SK-MEL-5 (cell line): ENCODE results near the gene COPG2. TPM values are rescaled to one million over a fixed set of nuclear protein-coding genes. Genes with fewer than 3 reads are reported as not detected.

ENCODE experiments used
- DNase-seq: peaks from one replicate; pipeline ENCODE4 v3.0.0-alpha.2; 2016; ENCODE audit warnings: low read depth, low spot score
- in situ Hi-C: cut with HindIII; loops from 2 replicates; pipeline ENCODE4 v1.10.0; 2016; ENCODE audit warnings: low sequenced_read_pairs, high pct_unique_total_duplicates, low pct_unique_long_range_greater_than_20kb
- total RNA-seq: library from RNA; depleted of rRNA; stranded (reverse); fragments of >200 nt; shearing (Covaris generic); gene quantifications from 2 replicates; pipeline ENCODE4 v1.2.3, GENCODE V29; 2014

Gene COPG2
- total RNA-seq, 1 experiment from 2014 or later, result 43.6 TPM

- in situ Hi-C loops, result no loop called here
- DNase-seq, result no peak
These were observed 178.2 kb downstream of the COPG2 start for GRCh38 chr7:130490311-130490791.

- in situ Hi-C loops, result no loop called here
- no peak for DNase-seq
These were observed 179.2 kb downstream of the COPG2 start for GRCh38 chr7:130489140-130489983.

DNA sequence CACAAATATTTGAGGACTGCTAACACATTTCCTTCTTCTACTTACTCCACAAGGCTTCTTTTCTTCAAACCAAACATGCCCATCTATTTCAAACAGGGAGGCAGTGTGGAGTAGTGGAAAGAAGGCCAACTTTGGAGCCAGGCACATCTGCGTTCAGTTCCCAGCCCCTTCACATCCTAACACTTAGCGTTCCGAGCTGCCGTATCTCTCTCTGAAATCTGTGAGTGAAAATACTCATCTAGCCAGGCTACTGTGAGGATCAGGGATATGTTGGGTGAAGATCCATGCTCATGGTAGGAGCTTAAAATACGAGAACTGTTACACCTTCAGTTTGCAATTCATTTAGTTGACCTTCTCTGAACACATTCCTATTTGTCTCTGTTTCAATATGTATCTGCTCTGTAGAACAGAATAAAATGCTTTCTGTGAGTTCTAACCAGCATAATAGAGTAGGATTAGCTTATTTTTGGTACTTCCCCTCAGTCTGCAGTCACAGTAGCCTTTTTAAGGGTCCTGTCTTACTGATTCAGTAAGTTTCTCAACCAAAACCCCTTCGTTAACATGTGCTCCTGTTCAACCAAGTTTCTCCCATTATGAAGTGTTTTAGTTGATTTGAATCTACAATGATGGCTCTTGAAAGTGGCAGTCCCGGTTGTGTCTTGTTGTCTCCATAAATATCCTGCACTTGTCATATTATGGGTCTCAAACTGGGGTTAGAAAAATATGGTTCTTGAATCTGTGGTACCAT is 180.0 kb downstream of the COPG2 start:
- in situ Hi-C loops, result no loop called here
- DNase-seq, result no peak

- in situ Hi-C loops, result no loop called here
- DNase-seq, result no peak
These were observed 181.6 kb downstream of the COPG2 start for GRCh38 chr7:130486954-130487436.

DNA sequence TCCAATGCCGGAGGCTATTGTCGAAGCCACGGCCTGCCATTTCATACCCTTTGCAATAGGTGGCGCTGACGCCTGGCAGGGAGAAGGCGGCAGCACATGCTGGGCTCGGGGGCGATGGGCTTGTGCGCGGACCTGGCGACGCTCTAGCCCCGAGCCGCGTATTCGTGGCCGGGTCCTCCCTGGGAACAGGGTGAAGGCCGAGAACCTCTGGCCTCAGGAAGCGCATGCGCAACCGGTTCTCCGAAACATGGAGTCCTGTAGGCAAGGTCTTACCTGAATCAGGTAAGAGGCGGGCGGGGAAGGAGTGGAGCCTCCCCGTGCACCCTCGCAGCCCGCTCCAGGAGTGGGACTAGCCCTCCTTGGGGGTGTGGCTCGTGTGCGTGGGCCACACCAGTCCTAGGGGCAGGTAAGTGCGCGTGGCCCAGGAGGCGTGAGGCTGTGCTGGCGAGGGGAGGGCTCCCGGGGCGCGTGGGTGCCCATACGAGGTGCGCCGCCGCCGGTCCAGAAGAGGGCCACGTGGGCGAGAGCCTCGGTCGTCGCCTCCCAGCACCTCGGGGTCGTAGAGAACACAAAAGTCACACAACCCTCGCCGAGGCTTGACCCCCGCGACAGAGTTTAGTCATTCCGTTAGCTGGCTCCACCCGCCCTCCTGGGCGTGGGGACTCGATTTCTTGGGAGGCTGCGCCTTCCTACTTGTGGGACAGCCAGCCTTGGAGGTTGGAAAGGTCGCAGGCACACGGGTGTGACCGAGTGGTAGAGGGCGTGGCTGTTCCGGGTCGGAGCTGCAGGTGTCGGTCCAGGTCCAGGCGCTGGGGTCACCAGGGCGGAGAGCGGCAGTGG is 182.2 kb downstream of the COPG2 start:
- no peak for DNase-seq
- in situ Hi-C loops, result no loop called here

GRCh38 chr7:130485734-130486113 is 182.8 kb downstream of the COPG2 start:
- no peak for DNase-seq
- in situ Hi-C loops, result no loop called here

GRCh38 chr7:130483031-130483430 is 185.5 kb downstream of the COPG2 start:
- DNase-seq, result no peak
- in situ Hi-C loops, result no loop called here

GRCh38 chr7:130481898-130482297 is 186.7 kb downstream of the COPG2 start:
- peak; percentile 65 for DNase-seq
- in situ Hi-C loops, result no loop called here

DNA sequence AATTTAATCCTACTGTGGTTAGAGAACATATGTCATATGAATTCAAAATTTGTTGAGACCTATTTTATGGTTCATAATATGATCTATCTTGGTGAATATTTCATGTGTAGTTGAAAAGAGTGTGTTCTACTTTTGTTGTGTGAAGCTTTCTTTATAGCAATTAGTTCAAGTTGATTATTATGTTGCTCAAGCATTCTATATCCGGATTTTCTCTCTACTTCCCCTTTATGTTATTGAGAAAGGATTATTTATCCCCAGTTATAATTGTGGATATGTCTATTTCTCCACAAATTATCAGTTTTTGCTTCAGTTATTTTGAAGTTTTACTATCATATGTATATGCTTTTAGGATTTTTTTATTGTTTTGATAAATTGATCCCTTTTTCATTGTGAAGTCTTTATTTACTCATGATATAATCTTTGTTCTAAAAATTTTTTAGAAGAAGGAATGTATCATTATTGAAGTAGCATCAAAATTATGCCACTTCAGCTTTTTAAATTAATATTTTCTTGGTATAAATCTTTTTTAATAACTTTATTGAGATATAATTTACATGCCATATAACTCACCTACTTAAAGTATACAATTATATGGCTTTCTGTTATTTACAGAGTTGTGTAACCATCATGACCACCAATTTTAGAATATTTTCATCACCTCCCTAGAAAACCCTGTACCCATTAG is 188.7 kb downstream of the COPG2 start:
- in situ Hi-C loops, result no loop called here
- no peak for DNase-seq

DNA sequence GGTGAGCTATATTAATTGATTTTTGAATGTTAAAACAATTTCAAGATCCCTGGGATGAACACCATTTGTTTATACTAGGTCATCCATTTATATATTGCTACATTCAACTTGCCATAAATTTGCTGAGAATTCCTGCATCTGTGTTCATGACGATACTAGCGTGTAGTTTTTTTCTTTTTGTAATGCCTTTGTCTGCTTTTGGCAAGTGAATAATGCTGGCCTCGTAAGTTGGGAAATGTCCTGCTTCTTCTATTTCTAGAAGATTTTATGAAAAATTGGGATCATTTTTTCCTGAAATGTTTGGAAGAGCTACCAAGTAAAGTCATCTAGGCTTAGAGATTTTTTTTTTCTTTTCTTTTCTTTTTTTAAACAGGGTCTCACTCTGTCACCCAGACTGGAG is 189.6 kb downstream of the COPG2 start:
- in situ Hi-C loops, result no loop called here
- DNase-seq, result no peak

DNA sequence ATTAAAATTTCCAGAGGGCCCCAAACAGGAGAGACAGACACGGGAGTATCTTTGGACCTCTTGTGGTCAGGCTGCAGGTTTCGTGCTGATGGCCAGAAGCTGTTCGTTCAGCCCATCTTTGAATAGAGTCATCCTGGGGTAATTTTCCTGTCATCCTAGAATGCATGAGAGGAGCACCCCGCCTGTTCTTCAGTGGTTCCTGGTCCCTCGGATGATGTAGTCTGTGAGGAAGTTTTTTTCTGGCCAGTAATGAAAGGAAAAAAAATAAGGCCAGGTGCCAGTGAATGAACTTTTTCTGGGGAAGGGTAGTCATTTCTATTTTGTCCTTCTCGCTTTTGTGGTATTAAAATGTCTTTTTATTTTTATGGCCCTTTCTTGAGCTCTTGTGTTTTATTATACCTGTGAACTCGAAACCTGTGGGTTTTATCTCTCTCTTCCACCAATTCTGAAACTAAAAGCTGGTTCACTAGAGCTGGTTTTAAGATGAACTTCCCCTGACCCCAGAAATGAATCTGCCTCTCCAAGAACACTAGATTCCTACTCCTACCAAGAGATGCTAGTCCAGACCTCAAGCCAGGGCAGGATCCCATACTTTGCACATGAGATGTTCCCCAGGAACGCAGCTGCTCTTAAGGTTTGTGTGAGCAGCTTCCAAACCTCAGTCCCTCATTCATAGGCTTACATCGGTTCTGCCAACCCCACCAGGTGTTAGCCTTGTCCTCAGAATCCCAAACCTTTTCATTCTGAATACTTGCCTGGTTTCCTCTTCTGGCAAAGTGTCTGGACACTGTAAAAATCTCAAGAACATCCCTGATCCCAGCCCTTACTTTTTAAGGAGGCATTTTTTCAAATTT is 192.0 kb downstream of the COPG2 start:
- in situ Hi-C loops, result no loop called here
- DNase-seq, result no peak

GRCh38 chr7:130475776-130476175 is 192.8 kb downstream of the COPG2 start:
- in situ Hi-C loops, result no loop called here
- no peak for DNase-seq

- in situ Hi-C loops, result no loop called here
- no peak for DNase-seq
These were observed 194.7 kb downstream of the COPG2 start for GRCh38 chr7:130473876-130474275.

GRCh38 chr7:130473289-130473688 is 195.3 kb downstream of the COPG2 start:
- no peak for DNase-seq
- in situ Hi-C loops, result no loop called here

GRCh38 chr7:130471974-130472373 is 196.6 kb downstream of the COPG2 start:
- DNase-seq, result no peak
- in situ Hi-C loops, result no loop called here

- DNase-seq, result no peak
These were observed 199.9 kb downstream of the COPG2 start for GRCh38 chr7:130468612-130469011.

More at GRCh38 chr7:130468612-130469011, 199.9 kb downstream of the COPG2 start:
- in situ Hi-C loops, result no loop called here
